ENCODE results near the gene GPR26.

GPR26 gene

GRCh38 chr10:123741146-123741545, 75.0 kb downstream of the GPR26 start:
- no peak for TF ChIP-seq CTCF (IDR thresholded peaks at IDR 0.05; ENCODE audit: insufficient read depth, missing control alignments)
- DNase-seq (ENCODE audit: insufficient read length, low spot score) = no peak
- FAIRE-seq = no peak

GRCh38 chr10:123741711-123742110, 75.6 kb downstream of the GPR26 start:
- DNase-seq (ENCODE audit: insufficient read length, low spot score) (no peak), FAIRE-seq (no peak)
- TF ChIP-seq CTCF (IDR thresholded peaks at IDR 0.05; ENCODE audit: insufficient read depth, missing control alignments) = no peak

GRCh38 chr10:123742751-123743440, 76.7 kb downstream of the GPR26 start:
- no peak for FAIRE-seq
- DNase-seq (ENCODE audit: insufficient read length, low spot score) = no peak
- no peak for TF ChIP-seq CTCF (IDR thresholded peaks at IDR 0.05; ENCODE audit: insufficient read depth, missing control alignments)

GRCh38 chr10:123743441-123744223, 77.5 kb downstream of the GPR26 start:
- DNase-seq (ENCODE audit: insufficient read length, low spot score) (no peak), FAIRE-seq (no peak)
- TF ChIP-seq CTCF (IDR thresholded peaks at IDR 0.05; ENCODE audit: insufficient read depth, missing control alignments) = no peak

- DNase-seq (ENCODE audit: insufficient read length, low spot score) (no peak), FAIRE-seq (no peak)
- no peak for TF ChIP-seq CTCF (IDR thresholded peaks at IDR 0.05; ENCODE audit: insufficient read depth, missing control alignments)
Observed at GRCh38 chr10:123744224-123744536, 78.0 kb downstream of the GPR26 start.
